Measurements from ENCODE around the gene ABCD1. TPM values are rescaled to one million over a fixed set of nuclear protein-coding genes. Genes with fewer than 3 reads are reported as not detected.

The ABCD1 gene
- total RNA-seq, 1 donor from 2014 or later = 27.2 TPM

- no peaks in the 10 kb centered on the region for H3K4me1 Mint-ChIP-seq (ENCODE audit: low read depth, unreplicated experiment)
- no peak for DNase-seq (ENCODE audit: low read depth)
- Histone ChIP-seq H4K20me1 (ENCODE audit: insufficient read depth, low read length) (no peaks in the 10 kb centered on the region), H3K36me3 (ENCODE audit: insufficient read depth, low read length) (no peaks in the 10 kb centered on the region), H2AFZ (ENCODE audit: low read depth, low read length) (no peak overlapping the region), H3K9ac (ENCODE audit: low read length) (no peak overlapping the region), H3K4me1 (ENCODE audit: insufficient read depth, low read length) (peaks cover 3% of the 10 kb centered on the region), H3K27ac (ENCODE audit: low read depth, low read length) (no peak overlapping the region), H3K9me3 (ENCODE audit: insufficient read depth, low read depth, low read length) (no peaks in the 10 kb centered on the region), H3K27me3 (ENCODE audit: insufficient read depth, low read length) (no peaks in the 10 kb centered on the region), H3K4me3 (ENCODE audit: insufficient read depth, low read depth, low read length) (no peak overlapping the region), H3K79me2 (ENCODE audit: insufficient read depth, low read length) (no peaks in the 10 kb centered on the region), H3K4me2 (ENCODE audit: low read length) (no peak overlapping the region)
- no peak for TF ChIP-seq EZH2 (IDR thresholded peaks at IDR 0.05; ENCODE audit: insufficient read depth, low read length)
- no peak for TF ChIP-seq CTCF (IDR thresholded peaks at IDR 0.05; ENCODE audit: insufficient read depth, low read depth, low read length)
- no peaks in the 10 kb centered on the region for H3K9me3 Mint-ChIP-seq (ENCODE audit: unreplicated experiment)
- H3K4me3 Mint-ChIP-seq (ENCODE audit: unreplicated experiment) = no peak overlapping the region
- no peaks in the 10 kb centered on the region for H3K36me3 Mint-ChIP-seq (ENCODE audit: low read depth, unreplicated experiment)
- H3K27me3 Mint-ChIP-seq (ENCODE audit: low read depth, unreplicated experiment) = no peaks in the 10 kb centered on the region
- H3K27ac Mint-ChIP-seq (ENCODE audit: unreplicated experiment) = no peak overlapping the region
- no peak for FAIRE-seq
Measured at GRCh38 chrX:153771415-153772315, 47.0 kb downstream of the ABCD1 start.

GRCh38 chrX:153772316-153773217 lies 47.9 kb downstream of the ABCD1 start:
- H3K36me3 ChIP-seq (ENCODE audit: insufficient read depth, low read length) = no peaks in the 10 kb centered on the region
- DNase-seq (ENCODE audit: low read depth) (no peak), FAIRE-seq (no peak)
- Mint-ChIP-seq H3K27me3 (ENCODE audit: low read depth, unreplicated experiment) (no peaks in the 10 kb centered on the region), H3K4me1 (ENCODE audit: low read depth, unreplicated experiment) (no peaks in the 10 kb centered on the region), H3K27ac (ENCODE audit: unreplicated experiment) (no peak overlapping the region), H3K9me3 (ENCODE audit: unreplicated experiment) (no peaks in the 10 kb centered on the region), H3K4me3 (ENCODE audit: unreplicated experiment) (no peak overlapping the region), H3K36me3 (ENCODE audit: low read depth, unreplicated experiment) (no peaks in the 10 kb centered on the region)
- TF ChIP-seq EZH2 (IDR thresholded peaks at IDR 0.05; ENCODE audit: insufficient read depth, low read length) (no peak), CTCF (IDR thresholded peaks at IDR 0.05; ENCODE audit: insufficient read depth, low read depth, low read length) (no peak)
- no peak overlapping the region for H3K4me3 ChIP-seq (ENCODE audit: insufficient read depth, low read depth, low read length)
- no peak overlapping the region for H3K4me2 ChIP-seq (ENCODE audit: low read length)
- H3K27me3 ChIP-seq (ENCODE audit: insufficient read depth, low read length) = no peaks in the 10 kb centered on the region
- no peak overlapping the region for H3K27ac ChIP-seq (ENCODE audit: low read depth, low read length)
- no peaks in the 10 kb centered on the region for H3K4me1 ChIP-seq (ENCODE audit: insufficient read depth, low read length)
- no peaks in the 10 kb centered on the region for H4K20me1 ChIP-seq (ENCODE audit: insufficient read depth, low read length)
- H3K79me2 ChIP-seq (ENCODE audit: insufficient read depth, low read length) = no peaks in the 10 kb centered on the region
- no peak overlapping the region for H2AFZ ChIP-seq (ENCODE audit: low read depth, low read length)
- H3K9ac ChIP-seq (ENCODE audit: low read length) = no peak overlapping the region
- no peaks in the 10 kb centered on the region for H3K9me3 ChIP-seq (ENCODE audit: insufficient read depth, low read depth, low read length)

Data from astrocyte (in vitro differentiated cells and primary cell).